Inferior parietal cortex (tissue), 1 donor: ENCODE data around the gene ZNF497.
"Not testable (repeated sequence)": the region's sequence is repeated elsewhere in the genome, so short reads cannot be mapped to it uniquely, and the experiment has no call there.

ENCODE experiments used
- DNase-seq: peaks from one replicate; pipeline ENCODE4 v3.0.0-alpha.2; 2016; ENCODE audit errors: extremely low spot score

The ZNF497 gene

DNA sequence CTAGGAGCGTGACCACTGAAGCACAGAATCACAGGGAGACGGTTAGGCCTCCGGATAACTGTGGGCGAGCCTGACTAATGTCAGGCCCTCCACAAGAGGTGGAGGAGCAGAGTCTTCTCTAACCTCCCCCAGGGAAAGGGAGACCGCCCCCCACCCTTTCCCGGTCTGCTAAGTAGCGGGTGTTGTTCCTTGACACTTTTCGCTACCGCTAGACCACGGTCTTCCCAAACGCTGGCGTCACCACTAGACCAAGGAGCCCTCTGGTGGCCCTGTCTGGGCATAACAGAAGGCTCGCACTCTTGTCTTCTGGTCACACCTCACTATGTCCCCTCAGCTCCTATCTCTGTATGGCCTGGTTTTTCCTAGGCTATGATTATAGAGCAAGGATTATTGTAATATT lies 51.9 kb downstream of the ZNF497 start:
- not testable (repeated sequence) for DNase-seq

DNA sequence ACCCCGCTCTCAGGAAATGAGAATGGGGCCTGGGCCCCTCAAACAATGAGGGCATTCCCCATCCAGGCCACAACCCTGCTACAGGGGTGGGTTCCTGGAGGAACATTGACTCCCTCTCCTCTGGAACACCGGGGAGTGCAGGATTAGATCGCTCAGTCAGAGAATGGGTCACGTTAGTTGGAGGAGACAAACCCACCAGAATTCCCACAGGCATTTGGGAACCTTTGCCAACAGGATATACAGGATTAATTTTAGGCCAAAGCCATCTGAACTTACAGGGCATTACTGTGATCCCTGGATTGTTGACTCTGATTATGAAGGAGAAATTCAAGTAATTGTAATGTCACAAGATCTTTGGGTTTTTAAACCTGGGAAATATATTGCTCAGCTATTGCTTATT lies 54.8 kb downstream of the ZNF497 start:
- no peak for DNase-seq

DNA sequence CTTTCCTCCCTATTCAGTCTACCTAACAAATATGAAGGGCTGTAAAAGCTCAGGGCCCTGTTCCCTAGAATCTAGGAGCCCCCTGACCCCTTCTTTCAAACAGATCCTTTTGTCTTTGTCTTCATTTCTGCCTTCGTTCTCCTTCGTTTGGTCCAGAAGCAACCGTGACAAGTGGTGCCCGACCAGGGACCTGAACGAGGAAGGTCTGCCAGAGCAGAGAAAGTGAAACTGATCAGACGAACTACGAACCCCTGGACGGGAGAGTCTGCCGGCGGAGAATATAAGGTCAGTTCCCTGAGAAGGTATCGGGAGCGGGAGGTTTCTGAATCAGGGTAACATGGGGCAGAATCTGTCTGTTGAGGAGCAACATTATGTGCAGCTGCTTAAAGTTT lies 56.6 kb downstream of the ZNF497 start:
- no peak for DNase-seq

DNA sequence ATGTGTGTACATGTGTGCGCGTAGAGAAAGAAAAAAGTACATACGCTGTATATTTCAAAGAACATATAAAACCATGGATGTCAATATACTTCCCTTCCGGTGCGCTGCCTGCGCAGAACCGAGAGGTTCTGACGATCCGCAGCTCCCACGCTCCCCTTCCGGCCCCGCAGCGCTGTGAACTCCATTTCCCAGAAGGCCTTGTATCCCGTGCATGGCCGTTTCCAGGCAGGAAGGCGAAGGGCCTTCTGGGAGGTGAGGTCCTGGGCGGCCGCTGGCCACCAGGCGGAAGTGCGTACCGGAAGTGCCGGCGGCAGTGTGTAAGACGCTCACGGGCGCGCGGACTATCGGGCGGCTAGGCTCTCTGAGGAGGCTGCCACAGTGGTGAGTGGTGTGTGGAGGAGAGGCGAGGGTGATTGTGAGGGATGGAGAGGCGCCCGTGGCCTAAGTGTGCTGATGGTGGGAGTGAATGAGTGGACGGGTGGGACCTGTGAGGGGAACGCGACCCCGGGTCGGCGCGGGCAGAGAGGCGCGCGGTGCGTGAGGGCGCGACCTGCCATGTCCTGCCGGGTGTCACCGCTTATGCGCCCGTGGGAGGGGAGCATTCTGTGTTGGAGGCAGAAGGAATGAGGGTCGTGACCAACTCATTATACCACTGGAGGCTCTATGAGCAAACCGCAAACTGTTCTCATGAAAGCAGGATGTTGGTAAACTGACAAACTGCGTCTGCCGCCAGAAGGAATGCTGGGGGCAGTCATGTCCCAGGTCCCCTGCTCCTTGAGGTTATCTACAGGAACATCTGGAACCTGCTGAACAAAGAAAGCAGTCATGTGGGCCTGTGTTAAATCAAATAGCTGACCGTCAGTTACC lies 57.3 kb downstream of the ZNF497 start, which contains the start of gene ERVK3-1:
TSS of gene ERVK3-1 (plus strand) at position 313 of the 867 bp plus-strand sequence. CDS start 6,792 bp downstream, outside the sequence.
- peak; percentile 97 for DNase-seq

DNA sequence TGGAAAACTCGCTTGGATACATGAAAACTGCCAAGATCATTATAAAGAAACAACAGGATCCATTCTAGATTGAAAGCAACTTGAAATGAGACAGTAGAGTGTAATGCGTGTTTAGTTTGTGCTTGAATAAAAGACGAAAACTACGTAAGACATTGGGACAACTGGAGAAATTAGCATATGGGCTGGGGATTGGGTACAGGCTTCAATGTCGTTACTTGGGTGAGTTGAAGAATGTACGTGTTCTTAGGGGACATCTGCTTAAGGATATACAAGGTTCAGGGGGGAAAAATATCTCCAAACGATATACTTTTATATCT lies 57.8 kb downstream of the ZNF497 start:
- DNase-seq: no peak
